H1 (cell line): Measurements from ENCODE around the gene PRLH. TPM values are rescaled to one million over a fixed set of nuclear protein-coding genes. Genes with fewer than 3 reads are reported as not detected.

Experiments
- ATF3 ChIP-seq: IDR thresholded peaks from 2 replicates; pipeline ENCODE4 v1.6.1; 2011; ENCODE audit warnings: low read depth, mild to moderate bottlenecking, low read length; ENCODE audit not compliant: insufficient read depth
- CHD1 ChIP-seq: IDR thresholded peaks from 2 replicates; pipeline ENCODE4 v1.6.1; 2012; ENCODE audit warnings: low read depth, low read length, improper control_type of control experiment
- CREB1 ChIP-seq: IDR thresholded peaks from 2 replicates; pipeline ENCODE4 v1.6.1; 2012; ENCODE audit warnings: inconsistent platforms
- CTCF ChIP-seq, 3 experiments: IDR thresholded peaks; 1 replicate in 2 of 3; 2 replicates in 1 of 3; pipeline versions ENCODE4 v1.5.1 to v1.6.1; 2011; ENCODE audit warnings: low read length in 3 of 3, mild to moderate bottlenecking in 3 of 3, inconsistent platforms in 2 of 3, low read depth in 1 of 3, moderate library complexity in 1 of 3; ENCODE audit not compliant: insufficient read depth in 1 of 3; ENCODE audit errors: control extremely low read depth in 1 of 3
- GTF2F1 ChIP-seq: IDR thresholded peaks from 2 replicates; pipeline ENCODE4 v1.6.1; 2012; ENCODE audit warnings: low read depth, low read length, improper control_type of control experiment, borderline replicate concordance
- KDM5A ChIP-seq: fragments of 200-600 bp; IDR thresholded peaks from 2 replicates; pipeline ENCODE4 v1.7.1; 2012; ENCODE audit warnings: mild to moderate bottlenecking, low read length, inconsistent platforms, mixed read lengths
- RAD21 ChIP-seq, 2 experiments: IDR thresholded peaks in 1 of 2; conservative IDR thresholded peaks in 1 of 2; 2 replicates each; pipeline ENCODE4 v1.6.1; 2011; ENCODE audit warnings: low read depth in 2 of 2, low read length in 2 of 2, improper control_type of control experiment in 1 of 2, inconsistent platforms in 1 of 2, mild to moderate bottlenecking in 1 of 2, moderate library complexity in 1 of 2
- RNF2 ChIP-seq: fragments of 200-900, 300-1000 bp; sonication (generic); IDR thresholded peaks from 2 replicates; pipeline ENCODE4 v1.7.1; 2016; ENCODE audit warnings: borderline replicate concordance, low read depth, mild to moderate bottlenecking, antibody characterized with exemption, low read length; ENCODE audit not compliant: poor library complexity, severe bottlenecking; ENCODE audit errors: missing control alignments
- RXRA ChIP-seq: IDR thresholded peaks from 2 replicates; pipeline ENCODE4 v1.6.1; 2011; ENCODE audit warnings: low read depth, mild to moderate bottlenecking, low read length, moderate library complexity; ENCODE audit not compliant: insufficient read depth
- polyA plus RNA-seq, 7 experiments: library from polyadenylated mRNA; depleted of rRNA in 3 of 7; stranded (reverse) in 5 of 7; unstranded in 2 of 7; fragments of >200 nt in 5 of 7; fragments of 200-250 nt in 2 of 7; gene quantifications; 1 replicate in 5 of 7; 2 replicates in 1 of 7; 4 replicates in 1 of 7; pipeline versions ENCODE4 v1.2.1 to v1.2.3, GENCODE V29; 2011 to 2013; ENCODE audit warnings: missing spikeins in 2 of 7, mixed read lengths in 2 of 7
- total RNA-seq: library from RNA; stranded (reverse); fragmentation: NEBNext Ultra II Directional; extraction: Animal tissue kit (Norgen Biotek cat#: 25700); gene quantifications from 2 replicates; pipeline ENCODE4 v1.2.1, GENCODE V29; 2021

PRLH gene
- total and polyA plus RNA-seq, 2 of the 8 experiments (the other 6 are each of a cell fraction or from before 2014, with no cell fraction given): not detected

- TF ChIP-seq RAD21 (IDR thresholded peaks at IDR 0.05 in 1 of 2, conservative IDR thresholded peaks at IDR 0.05 in 1 of 2; ENCODE audit: low read depth in 2 of 2, low read length in 2 of 2) (no peak), GTF2F1 (no peak), RNF2 (no peak), KDM5A (no peak), CHD1 (no peak), ATF3 (no peak), RXRA (no peak), CTCF (IDR thresholded peaks at IDR 0.05; ENCODE audit: control extremely low read depth in 1 of 3, insufficient read depth in 1 of 3, low read depth in 1 of 3, low read length in 3 of 3) (no peak), CREB1 (no peak)
- TF ChIP-seq, all 59 proteins: peak for 0
Measured at GRCh38 chr2:237571551-237571950, 5.2 kb downstream of the PRLH start (continued).
